Measurements from ENCODE around the gene ITPR2.

Gene ITPR2

DNA sequence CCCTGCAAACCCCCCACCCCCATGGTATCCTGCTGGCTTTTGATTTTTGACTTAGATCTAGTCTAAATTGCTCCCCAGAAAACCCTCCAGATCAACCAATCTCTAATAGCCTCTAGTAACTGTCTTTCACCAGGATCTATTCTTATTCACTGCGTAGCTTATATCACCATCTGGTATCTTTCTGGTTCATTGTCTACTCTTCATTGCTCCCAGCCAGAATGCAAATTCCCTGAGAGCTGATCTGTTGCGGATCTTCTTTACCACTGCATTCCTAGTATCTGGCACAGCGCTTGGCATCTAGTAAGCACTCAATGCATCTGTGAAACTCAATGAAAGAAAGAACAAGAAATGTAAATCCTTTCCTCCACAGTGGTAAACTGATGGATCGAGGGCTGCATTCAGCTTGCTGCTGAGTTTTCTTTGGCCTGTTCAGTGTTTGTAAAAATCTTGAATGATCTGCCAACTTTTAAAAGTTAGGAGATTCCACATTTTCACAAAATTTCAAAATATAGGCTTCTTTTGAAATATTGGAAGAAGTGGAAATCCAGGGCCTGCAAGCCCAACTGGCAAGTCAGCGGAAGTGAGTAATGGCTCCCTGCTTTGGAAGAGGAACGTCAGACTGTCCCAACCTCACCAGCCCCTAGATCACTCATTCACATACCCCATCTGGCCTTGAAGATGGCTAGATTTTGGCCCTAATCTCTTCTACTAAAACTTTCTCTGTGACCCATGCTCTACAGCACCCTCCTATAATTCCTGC lies 363.4 kb downstream of the ITPR2 start:
- H3K4me3 ChIP-seq (ENCODE audit: low read depth in 1 of 2, low read length in 2 of 2) = no peak overlapping the region
- H3K27me3 ChIP-seq (ENCODE audit: control insufficient read depth in 1 of 2, insufficient read depth in 2 of 2, low read length in 2 of 2) = no peaks in the 10 kb centered on the region
- H3K27ac ChIP-seq (ENCODE audit: low read depth, low read length) = no peak overlapping the region
- peaks cover 7% of the 10 kb centered on the region for H3K36me3 ChIP-seq (ENCODE audit: insufficient read depth, low read length)
- H3K9ac ChIP-seq (ENCODE audit: low read length) = no peak overlapping the region
- H3K9me3 ChIP-seq (ENCODE audit: low read length) = no peaks in the 10 kb centered on the region
- no peaks in the 10 kb centered on the region for H3K4me1 ChIP-seq (ENCODE audit: insufficient read depth, low read length)

DNA sequence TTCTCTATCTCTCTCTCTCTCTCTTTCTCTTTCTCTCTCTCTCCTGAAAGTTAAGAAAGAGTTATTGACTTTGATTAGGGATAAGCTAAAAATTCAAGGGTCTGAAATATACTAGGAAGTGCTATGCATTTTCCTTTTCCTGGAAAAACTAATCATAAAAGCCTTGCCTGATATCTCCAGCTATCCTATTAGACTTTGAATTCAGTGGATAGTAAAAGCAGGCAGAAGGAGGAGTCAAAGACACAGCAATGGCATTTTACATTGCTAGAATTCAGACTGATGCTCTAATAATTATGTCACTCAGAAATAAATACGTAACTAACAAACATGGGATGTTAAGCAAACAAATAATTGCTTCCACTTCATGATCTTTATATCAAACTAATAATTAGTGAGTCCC lies 365.6 kb downstream of the ITPR2 start:
- Histone ChIP-seq H3K36me3 (ENCODE audit: insufficient read depth, low read length) (no peaks in the 10 kb centered on the region), H3K27ac (ENCODE audit: low read depth, low read length) (no peak overlapping the region), H3K4me3 (ENCODE audit: low read depth in 1 of 2, low read length in 2 of 2) (no peak overlapping the region), H3K4me1 (ENCODE audit: insufficient read depth, low read length) (no peaks in the 10 kb centered on the region), H3K27me3 (ENCODE audit: control insufficient read depth in 1 of 2, insufficient read depth in 2 of 2, low read length in 2 of 2) (no peaks in the 10 kb centered on the region), H3K9ac (ENCODE audit: low read length) (no peak overlapping the region), H3K9me3 (ENCODE audit: low read length) (no peaks in the 10 kb centered on the region)

DNA sequence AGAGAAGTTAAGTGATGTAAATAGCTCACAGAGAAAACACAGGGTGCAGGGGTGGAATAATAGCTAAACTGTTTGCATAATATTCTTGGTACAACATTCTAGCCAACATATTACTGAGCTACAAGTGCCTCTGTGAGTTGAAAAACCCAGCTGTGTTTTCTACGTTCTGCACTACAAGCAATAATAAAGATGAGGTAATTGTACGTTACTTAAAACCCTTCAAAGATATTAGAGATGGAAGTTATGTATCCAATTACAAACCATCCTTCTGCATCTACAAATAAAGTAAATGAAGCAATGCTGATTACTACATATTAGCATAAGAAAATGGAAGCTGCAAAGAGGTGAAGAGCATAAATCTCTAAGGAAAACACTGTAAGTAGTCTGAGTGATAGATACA lies 366.3 kb downstream of the ITPR2 start:
- H3K4me1 ChIP-seq (ENCODE audit: insufficient read depth, low read length) = no peaks in the 10 kb centered on the region
- no peak overlapping the region for H3K9ac ChIP-seq (ENCODE audit: low read length)

DNA sequence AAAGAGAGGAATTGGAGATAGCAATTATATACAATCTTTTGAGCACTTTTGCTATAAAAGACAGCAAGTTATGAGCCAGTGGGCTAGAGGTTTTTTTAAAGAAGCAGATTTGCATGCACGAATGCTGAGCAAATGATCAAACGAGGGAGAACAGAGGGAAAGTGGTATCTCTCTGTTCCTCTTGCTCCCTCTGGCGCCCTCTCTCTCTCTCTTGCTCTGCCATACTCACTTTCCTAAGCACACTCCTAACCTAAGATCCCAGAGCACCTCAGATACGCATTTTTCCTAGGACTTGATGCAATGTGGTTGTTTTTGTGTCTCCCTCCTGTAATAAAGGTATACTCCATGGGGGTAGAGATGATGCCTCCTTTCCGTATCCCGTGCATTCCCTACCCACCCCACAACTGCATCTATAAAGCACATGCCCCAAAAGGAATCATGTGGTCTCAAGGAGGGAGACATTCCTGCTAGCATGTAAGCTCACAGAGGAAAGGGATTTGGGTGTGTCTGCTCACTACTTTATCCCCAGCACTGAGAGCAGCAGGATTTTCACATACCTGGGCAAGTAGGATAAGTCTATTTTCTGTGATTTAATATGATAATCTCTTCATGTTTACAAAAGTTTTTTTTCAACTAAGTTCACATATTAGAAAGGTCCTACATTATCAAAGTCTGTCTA lies 367.4 kb downstream of the ITPR2 start:
- Histone ChIP-seq H3K36me3 (ENCODE audit: insufficient read depth, low read length) (no peaks in the 10 kb centered on the region), H3K27me3 (ENCODE audit: control insufficient read depth in 1 of 2, insufficient read depth in 2 of 2, low read length in 2 of 2) (no peaks in the 10 kb centered on the region), H3K4me1 (ENCODE audit: insufficient read depth, low read length) (no peaks in the 10 kb centered on the region), H3K9me3 (ENCODE audit: low read length) (no peaks in the 10 kb centered on the region), H3K27ac (ENCODE audit: low read depth, low read length) (no peak overlapping the region), H3K4me3 (ENCODE audit: low read depth in 1 of 2, low read length in 2 of 2) (no peak overlapping the region), H3K9ac (ENCODE audit: low read length) (no peak overlapping the region)

More for the DNA sequence above, 366.3 kb downstream of the ITPR2 start:
- no peaks in the 10 kb centered on the region for H3K27me3 ChIP-seq (ENCODE audit: control insufficient read depth in 1 of 2, insufficient read depth in 2 of 2, low read length in 2 of 2)
- H3K4me3 ChIP-seq (ENCODE audit: low read depth in 1 of 2, low read length in 2 of 2) = no peak overlapping the region
- no peak overlapping the region for H3K27ac ChIP-seq (ENCODE audit: low read depth, low read length)
- H3K36me3 ChIP-seq (ENCODE audit: insufficient read depth, low read length) = no peaks in the 10 kb centered on the region
- no peaks in the 10 kb centered on the region for H3K9me3 ChIP-seq (ENCODE audit: low read length)

DNA sequence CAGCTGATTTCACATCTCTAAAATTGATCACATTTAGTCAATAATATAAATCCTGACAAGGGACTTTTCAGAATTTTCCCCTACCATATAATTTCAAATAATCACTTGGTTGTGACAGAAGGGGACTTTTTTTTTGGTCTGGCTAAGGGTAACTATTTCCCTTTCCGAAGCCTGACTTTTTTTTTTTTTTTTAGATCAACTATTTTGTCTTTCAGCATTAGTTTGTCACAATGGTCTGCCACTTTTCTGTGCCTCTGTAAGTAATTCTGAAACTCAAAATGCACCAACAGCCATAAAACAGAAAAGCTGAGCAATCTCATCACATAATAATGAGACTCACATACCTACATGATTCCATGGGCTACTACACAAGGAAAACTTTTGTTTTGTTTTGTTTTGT lies 371.2 kb downstream of the ITPR2 start:
- Histone ChIP-seq H3K27me3 (ENCODE audit: control insufficient read depth in 1 of 2, insufficient read depth in 2 of 2, low read length in 2 of 2) (no peaks in the 10 kb centered on the region), H3K4me1 (ENCODE audit: insufficient read depth, low read length) (no peaks in the 10 kb centered on the region), H3K4me3 (ENCODE audit: low read depth in 1 of 2, low read length in 2 of 2) (no peak overlapping the region), H3K9ac (ENCODE audit: low read length) (no peak overlapping the region), H3K36me3 (ENCODE audit: insufficient read depth, low read length) (no peaks in the 10 kb centered on the region), H3K27ac (ENCODE audit: low read depth, low read length) (no peak overlapping the region), H3K9me3 (ENCODE audit: low read length) (no peaks in the 10 kb centered on the region)

DNA sequence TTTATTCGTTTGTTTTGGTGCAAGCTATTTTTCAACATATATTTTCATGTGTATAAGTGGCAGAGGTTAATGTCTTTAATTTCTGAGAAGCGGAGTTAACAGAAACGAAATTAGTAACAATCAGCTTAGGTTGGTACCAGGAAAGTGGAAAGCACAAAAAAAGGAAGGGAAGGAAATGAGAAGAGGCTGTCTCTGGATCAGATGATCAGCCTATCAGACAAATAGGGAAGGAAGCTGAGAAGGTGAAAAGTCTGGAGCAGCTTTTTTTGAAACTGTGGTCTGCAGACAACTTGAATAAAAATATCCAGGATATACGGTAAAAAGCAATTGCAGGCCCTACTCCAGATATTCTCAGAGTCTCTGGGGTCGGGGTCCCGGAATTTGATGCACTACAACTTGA lies 372.6 kb downstream of the ITPR2 start:
- Histone ChIP-seq H3K27me3 (ENCODE audit: control insufficient read depth in 1 of 2, insufficient read depth in 2 of 2, low read length in 2 of 2) (no peaks in the 10 kb centered on the region), H3K9ac (ENCODE audit: low read length) (no peak overlapping the region), H3K36me3 (ENCODE audit: insufficient read depth, low read length) (no peaks in the 10 kb centered on the region), H3K9me3 (ENCODE audit: low read length) (no peaks in the 10 kb centered on the region), H3K27ac (ENCODE audit: low read depth, low read length) (no peak overlapping the region), H3K4me1 (ENCODE audit: insufficient read depth, low read length) (no peaks in the 10 kb centered on the region), H3K4me3 (ENCODE audit: low read depth in 1 of 2, low read length in 2 of 2) (no peak overlapping the region)

DNA sequence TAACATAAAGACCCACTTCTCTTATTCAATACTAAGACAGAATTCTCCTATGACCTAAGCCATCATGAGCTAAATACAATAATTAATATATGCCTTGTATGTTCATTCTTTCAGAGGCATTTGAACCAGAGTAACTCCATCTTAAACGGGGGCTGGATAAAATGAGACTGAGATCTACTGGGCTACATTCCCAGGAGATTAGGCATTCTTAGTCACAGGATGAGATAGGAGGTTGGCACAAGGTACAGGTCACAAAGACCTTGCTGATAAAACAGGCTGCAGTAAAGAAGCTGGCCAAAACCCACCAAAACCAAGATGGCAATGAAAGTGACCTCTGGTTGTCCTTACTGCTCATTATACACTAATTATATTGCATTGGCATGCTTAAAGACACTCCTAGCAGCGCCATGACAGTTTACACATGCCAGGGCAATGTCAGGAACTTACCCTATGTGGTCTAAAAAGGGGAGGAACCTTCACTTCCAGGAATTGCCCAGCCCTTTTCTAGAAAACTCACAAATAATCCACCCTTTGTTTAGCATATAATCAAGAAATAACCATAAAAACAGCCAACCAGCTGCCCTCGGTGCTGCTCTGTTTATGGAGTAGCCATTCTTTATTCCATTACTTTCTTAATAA lies 376.9 kb downstream of the ITPR2 start:
- H3K36me3 ChIP-seq (ENCODE audit: insufficient read depth, low read length) = no peaks in the 10 kb centered on the region
- H3K4me1 ChIP-seq (ENCODE audit: insufficient read depth, low read length) = no peaks in the 10 kb centered on the region
- H3K4me3 ChIP-seq (ENCODE audit: low read depth in 1 of 2, low read length in 2 of 2) = no peak overlapping the region
- H3K9me3 ChIP-seq (ENCODE audit: low read length) = no peaks in the 10 kb centered on the region
- H3K27ac ChIP-seq (ENCODE audit: low read depth, low read length) = no peak overlapping the region
- H3K9ac ChIP-seq (ENCODE audit: low read length) = no peak overlapping the region
- no peaks in the 10 kb centered on the region for H3K27me3 ChIP-seq (ENCODE audit: control insufficient read depth in 1 of 2, insufficient read depth in 2 of 2, low read length in 2 of 2)

DNA sequence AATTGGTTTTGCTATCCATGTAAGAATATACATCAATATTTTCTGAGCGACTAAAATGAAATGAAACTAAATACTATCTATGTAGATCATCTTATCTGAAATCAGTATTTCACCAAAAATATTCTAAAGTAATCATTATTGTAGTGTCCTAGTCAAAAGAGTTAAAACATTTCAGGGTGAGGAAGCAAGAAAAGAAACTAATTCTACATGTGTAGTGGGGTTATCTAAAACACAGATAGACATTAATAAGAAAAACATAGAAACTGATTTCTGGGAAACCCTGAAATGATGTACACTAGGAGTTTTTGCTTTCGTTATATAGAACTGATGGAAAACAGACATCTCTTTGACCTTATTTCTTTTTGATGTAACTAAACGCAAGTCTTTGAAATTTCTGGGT lies 379.7 kb downstream of the ITPR2 start:
- H3K27ac ChIP-seq (ENCODE audit: low read depth, low read length) = no peak overlapping the region
- H3K4me1 ChIP-seq (ENCODE audit: insufficient read depth, low read length) = no peaks in the 10 kb centered on the region
- H3K9me3 ChIP-seq (ENCODE audit: low read length) = no peaks in the 10 kb centered on the region
- H3K4me3 ChIP-seq (ENCODE audit: low read depth in 1 of 2, low read length in 2 of 2) = no peak overlapping the region
- peaks cover 4% of the 10 kb centered on the region for H3K36me3 ChIP-seq (ENCODE audit: insufficient read depth, low read length)
- H3K27me3 ChIP-seq (ENCODE audit: control insufficient read depth in 1 of 2, insufficient read depth in 2 of 2, low read length in 2 of 2) = no peaks in the 10 kb centered on the region
- H3K9ac ChIP-seq (ENCODE audit: low read length) = no peak overlapping the region

DNA sequence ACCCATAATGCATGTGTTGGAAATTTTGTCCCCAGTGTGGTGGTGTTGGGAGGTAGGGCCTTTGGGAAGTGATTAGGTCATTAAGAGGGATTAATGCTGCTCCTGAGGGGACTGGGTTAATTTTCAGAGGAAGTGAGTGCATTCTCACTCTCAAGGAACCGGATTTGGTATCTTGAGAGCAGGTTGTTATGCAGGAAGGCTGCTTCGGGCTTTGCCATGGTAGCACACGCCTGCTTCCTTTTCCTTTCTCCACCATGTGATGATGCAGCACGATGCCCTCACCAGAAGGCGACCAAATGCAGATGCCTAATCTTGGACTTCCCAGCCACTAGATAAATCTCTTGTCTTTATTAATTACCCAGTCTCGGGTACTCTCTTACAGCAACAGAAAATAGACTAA lies 380.5 kb downstream of the ITPR2 start:
- Histone ChIP-seq H3K4me3 (ENCODE audit: low read depth in 1 of 2, low read length in 2 of 2) (no peak overlapping the region), H3K27ac (ENCODE audit: low read depth, low read length) (no peak overlapping the region), H3K9ac (ENCODE audit: low read length) (no peak overlapping the region), H3K4me1 (ENCODE audit: insufficient read depth, low read length) (no peaks in the 10 kb centered on the region), H3K36me3 (ENCODE audit: insufficient read depth, low read length) (peaks cover 4% of the 10 kb centered on the region), H3K9me3 (ENCODE audit: low read length) (no peaks in the 10 kb centered on the region), H3K27me3 (ENCODE audit: control insufficient read depth in 1 of 2, insufficient read depth in 2 of 2, low read length in 2 of 2) (no peaks in the 10 kb centered on the region)

DNA sequence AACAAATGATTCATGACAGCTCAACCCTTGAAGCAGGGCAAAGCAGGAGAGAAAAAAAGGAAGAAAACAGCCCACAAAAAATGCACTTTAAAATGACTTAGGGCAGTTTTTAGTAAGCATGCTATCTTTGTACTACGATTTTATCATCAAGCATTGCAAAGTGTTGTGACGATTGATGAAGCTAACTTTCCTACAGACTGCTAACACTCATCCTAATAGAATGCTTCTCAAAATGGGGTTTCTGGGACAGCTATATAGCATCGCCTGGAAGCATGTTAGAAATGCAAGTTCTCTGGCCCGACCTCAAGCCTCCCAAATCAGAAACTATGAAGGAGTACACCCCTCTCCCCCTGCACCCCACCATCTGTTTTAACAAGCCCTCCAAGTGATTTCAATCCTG lies 381.2 kb downstream of the ITPR2 start:
- Histone ChIP-seq H3K27me3 (ENCODE audit: control insufficient read depth in 1 of 2, insufficient read depth in 2 of 2, low read length in 2 of 2) (no peaks in the 10 kb centered on the region), H3K9ac (ENCODE audit: low read length) (no peak overlapping the region), H3K36me3 (ENCODE audit: insufficient read depth, low read length) (peaks cover 4% of the 10 kb centered on the region), H3K9me3 (ENCODE audit: low read length) (no peaks in the 10 kb centered on the region), H3K4me3 (ENCODE audit: low read depth in 1 of 2, low read length in 2 of 2) (no peak overlapping the region), H3K27ac (ENCODE audit: low read depth, low read length) (no peak overlapping the region), H3K4me1 (ENCODE audit: insufficient read depth, low read length) (no peaks in the 10 kb centered on the region)

DNA sequence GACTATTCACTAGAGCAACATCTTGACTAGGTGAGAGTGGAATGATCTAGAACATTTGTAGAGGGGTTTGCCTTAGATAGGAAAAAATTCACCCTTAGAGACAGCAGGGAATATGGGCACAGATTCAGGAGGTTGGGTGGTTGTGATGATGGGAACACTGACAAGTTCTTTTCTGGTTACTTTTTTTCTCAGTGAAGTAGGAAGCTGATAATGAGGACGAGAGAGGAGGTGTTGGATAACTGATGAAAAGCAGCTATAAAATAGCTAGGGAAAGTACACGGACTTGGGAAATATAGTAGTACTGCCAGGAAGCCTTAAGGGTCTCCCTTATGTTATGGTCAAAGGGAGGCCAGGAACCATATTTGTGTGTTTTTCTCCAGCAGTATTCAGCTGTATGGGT lies 387.1 kb downstream of the ITPR2 start:
- no peaks in the 10 kb centered on the region for H3K4me1 ChIP-seq (ENCODE audit: insufficient read depth, low read length)
- H3K27me3 ChIP-seq (ENCODE audit: control insufficient read depth in 1 of 2, insufficient read depth in 2 of 2, low read length in 2 of 2) = no peaks in the 10 kb centered on the region
- no peak overlapping the region for H3K4me3 ChIP-seq (ENCODE audit: low read depth in 1 of 2, low read length in 2 of 2)
- no peaks in the 10 kb centered on the region for H3K9me3 ChIP-seq (ENCODE audit: low read length)
- peaks cover 12% of the 10 kb centered on the region for H3K36me3 ChIP-seq (ENCODE audit: insufficient read depth, low read length)
- H3K27ac ChIP-seq (ENCODE audit: low read depth, low read length) = no peak overlapping the region
- H3K9ac ChIP-seq (ENCODE audit: low read length) = no peak overlapping the region
